AG20443 (cell line): ENCODE results near the gene ADIPOR1.

Experiments
- DNase-seq: peaks from one replicate; pipeline ENCODE4 v3.0.0; 2012; ENCODE audit warnings: low spot score, mixed read lengths

Gene ADIPOR1

GRCh38 chr1:202972046-202972445, 13.9 kb upstream of the ADIPOR1 start:
- DNase-seq: no peak

GRCh38 chr1:202968895-202969295, 10.8 kb upstream of the ADIPOR1 start:
- peak; percentile 80 for DNase-seq

- no peak for DNase-seq
Observed at GRCh38 chr1:202968351-202968750, 10.2 kb upstream of the ADIPOR1 start.

GRCh38 chr1:202967684-202968281, 9.7 kb upstream of the ADIPOR1 start:
- DNase-seq: peak; percentile 15

GRCh38 chr1:202966006-202966898, 8.1 kb upstream of the ADIPOR1 start:
- no peak for DNase-seq

GRCh38 chr1:202965422-202965821, 7.3 kb upstream of the ADIPOR1 start:
- DNase-seq: no peak

- no peak for DNase-seq
Observed at GRCh38 chr1:202964791-202965410, 6.8 kb upstream of the ADIPOR1 start.

- no peak for DNase-seq
Observed at GRCh38 chr1:202961220-202961880, 3.2 kb upstream of the ADIPOR1 start.

- DNase-seq: no peak
Observed at GRCh38 chr1:202959276-202959620, 1.1 kb upstream of the ADIPOR1 start.

- no peak for DNase-seq
Observed at GRCh38 chr1:202958544-202959275, 598 bp upstream of the ADIPOR1 start.

- DNase-seq: no peak
Observed at GRCh38 chr1:202956969-202957368, 1.1 kb downstream of the ADIPOR1 start.

GRCh38 chr1:202954057-202954745, 3.9 kb downstream of the ADIPOR1 start:
- no peak for DNase-seq

GRCh38 chr1:202953392-202953791, 4.7 kb downstream of the ADIPOR1 start:
- DNase-seq: no peak

- DNase-seq: peak; percentile 37
Observed at GRCh38 chr1:202952818-202953217, 5.3 kb downstream of the ADIPOR1 start.

GRCh38 chr1:202952099-202952498, 6.0 kb downstream of the ADIPOR1 start:
- DNase-seq: no peak

GRCh38 chr1:202951437-202951836, 6.7 kb downstream of the ADIPOR1 start:
- no peak for DNase-seq

- DNase-seq: no peak
Observed at GRCh38 chr1:202945483-202945882, 12.6 kb downstream of the ADIPOR1 start.

GRCh38 chr1:202944438-202944921, 13.6 kb downstream of the ADIPOR1 start:
- DNase-seq: no peak

GRCh38 chr1:202942426-202942825, 15.7 kb downstream of the ADIPOR1 start:
- DNase-seq: no peak

GRCh38 chr1:202941372-202941771, 16.7 kb downstream of the ADIPOR1 start:
- no peak for DNase-seq

GRCh38 chr1:202940561-202940960, 17.6 kb downstream of the ADIPOR1 start:
- no peak for DNase-seq
